OCI-LY3 (cell line): Measurements from ENCODE around the gene MYH9.
"Not testable (repeated sequence)": the region's sequence is repeated elsewhere in the genome, so short reads cannot be mapped to it uniquely, and the experiment has no call there.

Experiments used
- EZH2phosphoT487 ChIP-seq: fragments of 200-600 bp; shearing (Covaris generic); IDR thresholded peaks from 2 replicates; pipeline ENCODE4 v1.6.1; 2018; ENCODE audit warnings: antibody characterized with exemption, mixed run types, low read depth
- TF ChIP-seq, protein P1 (sequence below): fragments of 200-600, 300-600 bp; sonication (generic); IDR thresholded peaks from 2 replicates; pipeline ENCODE4 v1.5.1; 2014; ENCODE audit warnings: antibody characterized with exemption, low read length, low read depth

DNA sequence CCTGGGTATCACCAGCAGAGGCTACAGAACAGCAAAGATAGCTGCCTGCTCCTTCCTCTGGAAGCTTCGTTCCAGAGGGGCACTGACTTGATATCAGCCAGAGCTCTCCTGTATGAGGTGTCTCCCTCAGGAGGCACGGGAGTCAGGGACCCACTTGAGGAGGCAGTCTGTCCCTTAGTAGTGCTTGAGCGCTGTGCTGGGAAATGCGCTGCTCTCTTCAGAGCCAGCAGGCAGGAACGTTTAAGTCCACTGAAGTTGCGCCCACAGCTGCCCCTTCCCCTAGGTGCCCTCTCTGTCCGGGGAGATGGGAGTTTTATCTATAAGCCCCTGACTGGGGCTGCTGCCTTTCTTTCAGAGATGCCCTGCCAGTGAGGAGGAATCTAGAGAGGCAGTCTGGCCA, 116.5 kb downstream of the MYH9 start:
- TF ChIP-seq, protein P1, sequence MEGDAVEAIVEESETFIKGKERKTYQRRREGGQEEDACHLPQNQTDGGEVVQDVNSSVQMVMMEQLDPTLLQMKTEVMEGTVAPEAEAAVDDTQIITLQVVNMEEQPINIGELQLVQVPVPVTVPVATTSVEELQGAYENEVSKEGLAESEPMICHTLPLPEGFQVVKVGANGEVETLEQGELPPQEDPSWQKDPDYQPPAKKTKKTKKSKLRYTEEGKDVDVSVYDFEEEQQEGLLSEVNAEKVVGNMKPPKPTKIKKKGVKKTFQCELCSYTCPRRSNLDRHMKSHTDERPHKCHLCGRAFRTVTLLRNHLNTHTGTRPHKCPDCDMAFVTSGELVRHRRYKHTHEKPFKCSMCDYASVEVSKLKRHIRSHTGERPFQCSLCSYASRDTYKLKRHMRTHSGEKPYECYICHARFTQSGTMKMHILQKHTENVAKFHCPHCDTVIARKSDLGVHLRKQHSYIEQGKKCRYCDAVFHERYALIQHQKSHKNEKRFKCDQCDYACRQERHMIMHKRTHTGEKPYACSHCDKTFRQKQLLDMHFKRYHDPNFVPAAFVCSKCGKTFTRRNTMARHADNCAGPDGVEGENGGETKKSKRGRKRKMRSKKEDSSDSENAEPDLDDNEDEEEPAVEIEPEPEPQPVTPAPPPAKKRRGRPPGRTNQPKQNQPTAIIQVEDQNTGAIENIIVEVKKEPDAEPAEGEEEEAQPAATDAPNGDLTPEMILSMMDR, result not testable (repeated sequence)
- not testable (repeated sequence) for TF ChIP-seq EZH2phosphoT487
